HepG2 (cell line): ENCODE data around the gene IRAK2. TPM values are rescaled to one million over a fixed set of nuclear protein-coding genes. Genes with fewer than 3 reads are reported as not detected.

Experiments
- AGO2 ChIP-seq: fragments of 200-400 bp; formaldehyde crosslinking; optimal IDR thresholded peaks from 2 replicates; pipeline ENCODE3; 2017; ENCODE audit warnings: mild to moderate bottlenecking, low read depth, low read length, moderate library complexity
- ATF3 ChIP-seq: sonication (generic); formaldehyde crosslinking; IDR thresholded peaks from 2 replicates; pipeline ENCODE4 v1.4.0; 2020; ENCODE audit warnings: missing genetic modification reagents
- HIC2 ChIP-seq: sonication (generic); formaldehyde crosslinking; IDR thresholded peaks from 2 replicates; pipeline ENCODE4 v1.9.0; 2022; ENCODE audit warnings: low read depth, missing genetic modification reagents
- HNF1A ChIP-seq, 2 experiments: sonication (generic) in 1 of 2; formaldehyde crosslinking in 1 of 2; IDR thresholded peaks; 2 replicates each; pipeline versions ENCODE4 v1.4.0 to v1.6.1; 2016 to 2020; ENCODE audit warnings: borderline replicate concordance in 1 of 2, low read depth in 1 of 2, mild to moderate bottlenecking in 1 of 2, missing genetic modification reagents in 1 of 2
- IRF9 ChIP-seq: sonication (generic); formaldehyde crosslinking; IDR thresholded peaks from 2 replicates; pipeline ENCODE4 v1.8.0; 2022; ENCODE audit warnings: missing genetic modification reagents, mild to moderate bottlenecking, borderline replicate concordance
- IRX3 ChIP-seq: sonication (generic); formaldehyde crosslinking; IDR thresholded peaks from 2 replicates; pipeline ENCODE4 v1.8.1; 2023; ENCODE audit warnings: mild to moderate bottlenecking, low read depth, missing genetic modification reagents, borderline replicate concordance
- JUND ChIP-seq: sonication (generic); formaldehyde crosslinking; IDR thresholded peaks from 2 replicates; pipeline ENCODE4 v1.8.0; 2022; ENCODE audit warnings: mild to moderate bottlenecking, missing genetic modification reagents
- MTF1 ChIP-seq: sonication (generic); formaldehyde crosslinking; IDR thresholded peaks from 2 replicates; pipeline ENCODE4 v1.5.0; 2020; ENCODE audit warnings: missing genetic modification reagents
- MXD1 ChIP-seq: sonication (generic); formaldehyde crosslinking; IDR thresholded peaks from 2 replicates; pipeline ENCODE4 v1.4.0; 2020; ENCODE audit warnings: mild to moderate bottlenecking, missing genetic modification reagents
- MXD3 ChIP-seq: IDR thresholded peaks from 2 replicates; pipeline ENCODE4 v1.6.1; 2016; ENCODE audit warnings: mild to moderate bottlenecking, missing biosample characterization, missing genetic modification reagents
- ZNF230 ChIP-seq: sonication (generic); formaldehyde crosslinking; IDR thresholded peaks from 2 replicates; pipeline ENCODE4 v1.4.0; 2020; ENCODE audit warnings: mild to moderate bottlenecking, missing genetic modification reagents
- ZNF33A ChIP-seq: sonication (generic); formaldehyde crosslinking; IDR thresholded peaks from 2 replicates; pipeline ENCODE4 v1.5.1; 2020; ENCODE audit warnings: missing genetic modification reagents, mild to moderate bottlenecking, moderate library complexity, borderline replicate concordance
- ZNF512B ChIP-seq: sonication (generic); formaldehyde crosslinking; IDR thresholded peaks from 2 replicates; pipeline ENCODE4 v1.5.1; 2020; ENCODE audit warnings: missing genetic modification reagents, mild to moderate bottlenecking, borderline replicate concordance
- ZNF576 ChIP-seq: sonication (generic); formaldehyde crosslinking; IDR thresholded peaks from 2 replicates; pipeline ENCODE4 v1.4.0; 2020; ENCODE audit warnings: mild to moderate bottlenecking, missing genetic modification reagents
- polyA plus RNA-seq, 8 experiments: library from polyadenylated mRNA; depleted of rRNA in 3 of 8; stranded (reverse) in 7 of 8; unstranded in 1 of 8; fragments of >200 nt; fragmentation: Illumina TruSeq in 4 of 8; extraction: Trizol in 4 of 8; gene quantifications; 2 replicates each; pipeline versions ENCODE4 v1.2.1 to v1.2.3, GENCODE V29; 2011 to 2016; ENCODE audit warnings: low read depth in 4 of 8, missing spikeins in 1 of 8, mixed read lengths in 1 of 8; ENCODE audit not compliant: insufficient read depth in 1 of 8
- total RNA-seq, 5 experiments: library from RNA; depleted of rRNA; stranded (reverse); fragments of >200 nt; fragmentation: Illumina TruSeq; extraction: Trizol; gene quantifications; 2 replicates each; pipeline ENCODE4 v1.2.3, GENCODE V29; 2016; ENCODE audit warnings: low read depth in 1 of 5

The IRAK2 gene
- total and polyA plus RNA-seq, 2 of the 13 experiments (the other 11 are each of a cell fraction or from before 2014, with no cell fraction given) = 13.1 to 23.3 TPM

GRCh38 chr3:10164546-10165393 is at the start of gene IRAK2 (continued):
- TF ChIP-seq IRF9 (no peak), ZNF512B (CRISPR knock-in tag) (no peak), MXD1 (CRISPR knock-in tag) (peak; percentile 92), AGO2 (peak; percentile 69), JUND (peak; percentile 64; the same call in 1 of the 2 replicates), ZNF576 (CRISPR knock-in tag) (no peak), MTF1 (CRISPR knock-in tag) (no peak), MXD3 (CRISPR knock-in tag) (peak; percentile 69; the same call in 1 of the 2 replicates), ZNF33A (CRISPR knock-in tag) (no peak), IRX3 (CRISPR knock-in tag) (no peak), ATF3 (CRISPR knock-in tag) (no peak), HNF1A (IDR thresholded peaks at IDR 0.05; ENCODE audit: low read depth) (no peak), HNF1A (CRISPR knock-in tag; IDR thresholded peaks at IDR 0.05; ENCODE audit: borderline replicate concordance) (peak; percentile 52), HIC2 (CRISPR knock-in tag) (0 out of 2 replicates have a peak, but pooled peaks have one; percentile 35), ZNF230 (CRISPR knock-in tag) (peak; percentile 78; the same call in 1 of the 2 replicates)
